Measurements from ENCODE around the gene SEC14L2.

- no peak for TF ChIP-seq CTCF (IDR thresholded peaks at IDR 0.05)
- no peak for TF ChIP-seq POLR2A (IDR thresholded peaks at IDR 0.05)
Measured at GRCh38 chr22:30435674-30436126, 38.9 kb downstream of the SEC14L2 start.

Data from testis (tissue), 2 donors.